ENCODE measurements around the gene CD86.

GRCh38 chr3:122081543-122082247 lies 26.5 kb downstream of the CD86 start:
- no peak for TF ChIP-seq SRSF1 (IDR thresholded peaks at IDR 0.05; ENCODE audit: low read depth, low read length)
- no peak for TF ChIP-seq ZNF655 (CRISPR knock-in tag; IDR thresholded peaks at IDR 0.05)
- no peak for TF ChIP-seq KDM1A (IDR thresholded peaks at IDR 0.05)
- TF ChIP-seq MEIS2 (IDR thresholded peaks at IDR 0.05; ENCODE audit: partially characterized antibody) = no peak
- TF ChIP-seq TSHZ1 (CRISPR knock-in tag; IDR thresholded peaks at IDR 0.05) = no peak
